ENCODE measurements around the gene MGAT4A. TPM values are rescaled to one million over a fixed set of nuclear protein-coding genes. Genes with fewer than 3 reads are reported as not detected.

MGAT4A gene
- total RNA-seq, 1 donor from 2014 or later, result 8.0 TPM

DNA sequence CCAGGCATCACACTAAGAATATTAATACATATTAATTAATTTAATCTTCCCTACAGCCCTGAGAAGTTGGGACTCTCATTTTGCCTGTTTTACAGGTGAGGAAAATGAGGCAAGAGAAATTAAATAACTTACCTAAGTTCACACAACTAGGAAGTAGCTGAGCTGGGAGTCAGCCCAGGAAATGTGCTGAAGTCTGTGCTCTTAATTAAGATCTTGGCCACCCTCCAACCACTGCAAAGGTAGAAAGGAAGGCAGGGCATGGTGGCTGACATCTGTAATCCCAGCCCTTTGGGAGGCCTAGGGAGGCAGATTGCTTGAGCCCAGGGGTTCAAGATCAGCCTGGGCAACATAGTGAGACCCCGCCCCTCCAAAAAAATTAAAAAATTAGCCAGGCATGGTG, 12.9 kb upstream of the MGAT4A start:
- TF ChIP-seq, protein P1, sequence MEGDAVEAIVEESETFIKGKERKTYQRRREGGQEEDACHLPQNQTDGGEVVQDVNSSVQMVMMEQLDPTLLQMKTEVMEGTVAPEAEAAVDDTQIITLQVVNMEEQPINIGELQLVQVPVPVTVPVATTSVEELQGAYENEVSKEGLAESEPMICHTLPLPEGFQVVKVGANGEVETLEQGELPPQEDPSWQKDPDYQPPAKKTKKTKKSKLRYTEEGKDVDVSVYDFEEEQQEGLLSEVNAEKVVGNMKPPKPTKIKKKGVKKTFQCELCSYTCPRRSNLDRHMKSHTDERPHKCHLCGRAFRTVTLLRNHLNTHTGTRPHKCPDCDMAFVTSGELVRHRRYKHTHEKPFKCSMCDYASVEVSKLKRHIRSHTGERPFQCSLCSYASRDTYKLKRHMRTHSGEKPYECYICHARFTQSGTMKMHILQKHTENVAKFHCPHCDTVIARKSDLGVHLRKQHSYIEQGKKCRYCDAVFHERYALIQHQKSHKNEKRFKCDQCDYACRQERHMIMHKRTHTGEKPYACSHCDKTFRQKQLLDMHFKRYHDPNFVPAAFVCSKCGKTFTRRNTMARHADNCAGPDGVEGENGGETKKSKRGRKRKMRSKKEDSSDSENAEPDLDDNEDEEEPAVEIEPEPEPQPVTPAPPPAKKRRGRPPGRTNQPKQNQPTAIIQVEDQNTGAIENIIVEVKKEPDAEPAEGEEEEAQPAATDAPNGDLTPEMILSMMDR (IDR thresholded peaks at IDR 0.05), result no peak
- Histone ChIP-seq H3K9me3 (no peaks in the 10 kb centered on the region), H3K4me3 (no peak overlapping the region), H3K27me3 (no peaks in the 10 kb centered on the region), H3K4me1 (no peaks in the 10 kb centered on the region), H3K27ac (no peak overlapping the region), H3K36me3 (no peaks in the 10 kb centered on the region)
- intact Hi-C loops (cut with DNase I), result no loop called here
- DNase-seq (ENCODE audit: low spot score in 2 of 2), result no peak

DNA sequence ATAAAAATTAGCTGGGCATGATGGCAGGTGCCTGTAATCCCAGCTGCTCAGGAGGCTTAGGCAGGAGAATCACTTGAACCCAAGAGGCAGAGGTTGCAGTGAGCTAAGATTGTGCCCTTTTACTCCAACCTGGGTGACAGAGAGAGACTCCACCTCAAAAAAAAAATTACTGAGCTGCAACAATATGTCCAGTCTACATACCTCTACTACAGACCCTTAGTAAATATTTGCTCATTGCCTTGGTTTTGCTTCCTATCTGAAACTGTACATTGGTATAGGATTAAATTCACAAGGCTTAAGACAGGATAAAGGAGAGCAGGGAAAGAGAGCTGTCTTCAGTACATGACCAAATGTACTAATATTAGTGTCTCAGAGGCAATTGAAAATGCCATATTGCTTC, 8.1 kb upstream of the MGAT4A start:
- H3K36me3 ChIP-seq, result no peaks in the 10 kb centered on the region
- H3K27me3 ChIP-seq, result no peaks in the 10 kb centered on the region
- H3K4me3 ChIP-seq, result no peak overlapping the region
- TF ChIP-seq, protein P1 (IDR thresholded peaks at IDR 0.05), result no peak
- intact Hi-C loops (cut with DNase I), result no loop called here
- no peak overlapping the region for H3K27ac ChIP-seq
- no peak for DNase-seq (ENCODE audit: low spot score in 2 of 2)
- H3K9me3 ChIP-seq, result no peaks in the 10 kb centered on the region
- H3K4me1 ChIP-seq, result no peaks in the 10 kb centered on the region

DNA sequence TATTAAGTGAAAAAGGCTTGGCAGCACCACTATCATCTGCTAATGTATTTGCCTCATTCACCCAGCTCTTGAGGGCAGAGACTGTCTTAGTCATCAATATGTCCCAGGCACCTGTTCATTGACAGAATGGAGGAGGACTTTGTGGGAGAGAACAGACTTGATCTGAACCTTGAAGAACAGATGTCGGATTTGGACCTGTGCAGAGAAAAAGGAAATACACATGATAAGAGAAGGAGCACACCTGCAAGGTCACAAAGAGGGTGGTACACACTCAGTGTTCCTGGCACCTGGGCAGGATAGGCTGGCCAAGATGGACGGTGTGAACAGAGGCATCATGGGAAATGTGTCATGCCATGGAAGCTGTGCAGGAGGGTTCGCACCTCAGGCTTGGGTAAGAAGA, 7.4 kb upstream of the MGAT4A start:
- no peaks in the 10 kb centered on the region for H3K4me1 ChIP-seq
- no peaks in the 10 kb centered on the region for H3K9me3 ChIP-seq
- TF ChIP-seq, protein P1 (IDR thresholded peaks at IDR 0.05), result no peak
- intact Hi-C loops (cut with DNase I), result no loop called here
- no peaks in the 10 kb centered on the region for H3K27me3 ChIP-seq
- H3K36me3 ChIP-seq, result no peaks in the 10 kb centered on the region
- DNase-seq (ENCODE audit: low spot score in 2 of 2), result no peak
- H3K27ac ChIP-seq, result no peak overlapping the region
- no peak overlapping the region for H3K4me3 ChIP-seq

DNA sequence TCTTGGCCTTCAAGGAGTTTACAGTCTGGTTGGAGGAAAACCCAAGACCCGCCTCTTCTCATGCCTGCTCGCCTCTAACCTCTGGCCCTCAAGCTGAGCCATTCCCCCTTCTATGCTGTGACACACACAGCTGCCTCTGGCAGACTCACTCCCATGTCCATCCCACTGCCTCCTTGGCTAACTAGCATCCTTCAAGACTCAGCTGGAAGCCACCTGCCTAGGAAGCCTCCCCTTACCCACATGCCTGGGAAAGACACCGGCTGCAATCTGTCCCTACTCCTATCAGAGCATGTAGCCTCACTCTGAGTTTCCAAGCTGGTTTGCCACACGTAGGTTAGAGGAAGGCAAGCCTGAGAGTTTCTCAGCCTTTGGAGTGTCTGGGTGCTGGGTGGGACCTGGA, 6.9 kb upstream of the MGAT4A start:
- Histone ChIP-seq H3K27ac (no peak overlapping the region), H3K9me3 (no peaks in the 10 kb centered on the region), H3K4me3 (no peak overlapping the region), H3K4me1 (no peaks in the 10 kb centered on the region), H3K27me3 (no peaks in the 10 kb centered on the region), H3K36me3 (no peaks in the 10 kb centered on the region)
- TF ChIP-seq, protein P1 (IDR thresholded peaks at IDR 0.05), result no peak
- intact Hi-C loops (cut with DNase I), result no loop called here
- DNase-seq (ENCODE audit: low spot score in 2 of 2), result no peak

DNA sequence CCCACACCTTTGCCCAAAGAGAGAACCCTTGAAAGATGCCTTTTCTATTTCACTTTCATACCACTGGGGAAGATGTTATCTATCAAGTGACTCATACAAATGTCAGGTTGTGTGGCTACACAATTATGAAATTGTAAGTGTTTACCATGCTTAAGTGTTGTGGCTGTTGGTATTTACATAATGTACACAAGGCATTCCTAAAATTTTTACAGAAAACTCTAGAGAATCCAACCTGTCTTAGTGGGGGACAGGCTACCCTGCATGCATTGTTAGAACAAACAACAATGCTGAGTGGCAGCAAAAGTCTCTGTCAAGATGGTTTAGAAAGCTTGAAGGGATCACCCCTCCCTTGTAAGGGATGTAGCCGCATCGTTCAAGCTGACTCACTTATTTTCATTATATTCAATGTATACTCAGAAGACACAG, 5.5 kb upstream of the MGAT4A start:
- no peak overlapping the region for H3K4me3 ChIP-seq
- TF ChIP-seq, protein P1 (IDR thresholded peaks at IDR 0.05), result no peak
- intact Hi-C loops (cut with DNase I), result no loop called here
- H3K27me3 ChIP-seq, result no peaks in the 10 kb centered on the region
- no peaks in the 10 kb centered on the region for H3K9me3 ChIP-seq
- H3K4me1 ChIP-seq, result no peaks in the 10 kb centered on the region
- H3K27ac ChIP-seq, result no peak overlapping the region
- H3K36me3 ChIP-seq, result no peaks in the 10 kb centered on the region
- DNase-seq (ENCODE audit: low spot score in 2 of 2), result no peak

DNA sequence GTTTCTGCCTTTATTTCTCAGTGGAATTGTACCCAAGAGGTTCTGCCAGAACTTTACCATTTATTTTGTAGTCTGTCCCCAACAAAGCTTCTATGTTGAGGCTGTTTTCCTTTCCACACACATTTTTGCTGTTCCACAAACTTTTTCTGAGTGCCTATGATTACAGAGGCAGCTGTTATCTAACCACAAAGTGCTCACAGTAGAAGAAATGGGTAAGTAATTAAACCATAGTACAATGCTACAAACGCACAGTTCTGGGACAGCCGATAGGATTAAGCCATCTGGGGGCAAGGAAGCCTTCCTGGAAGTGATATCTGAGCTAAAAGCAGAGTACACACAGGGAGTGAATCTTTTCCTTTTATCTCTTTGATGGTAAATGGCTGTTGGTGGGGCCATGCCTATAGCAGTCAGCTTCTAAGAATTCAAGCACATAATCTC, 3.9 kb upstream of the MGAT4A start:
- Histone ChIP-seq H3K4me1 (peaks cover 3 to 4% of the 10 kb centered on the region in 2 donors), H3K9me3 (no peaks in the 10 kb centered on the region), H3K27ac (no peak overlapping the region), H3K27me3 (no peaks in the 10 kb centered on the region), H3K36me3 (no peaks in the 10 kb centered on the region), H3K4me3 (no peak overlapping the region)
- intact Hi-C loops (cut with DNase I), result loop anchor here (5.0 kb wide), 1 partner anchor 87 kb away; no protein-coding TSS in a partner anchor
- no peak for DNase-seq (ENCODE audit: low spot score in 2 of 2)
- TF ChIP-seq, protein P1 (IDR thresholded peaks at IDR 0.05), result no peak
